HepG2 (cell line): ENCODE measurements around the gene MADCAM1. TPM values are rescaled to one million over a fixed set of nuclear protein-coding genes. Genes with fewer than 3 reads are reported as not detected.

Experiments used
- AKNA ChIP-seq: sonication (generic); formaldehyde crosslinking; IDR thresholded peaks from 2 replicates; pipeline ENCODE4 v1.4.0; 2020; ENCODE audit warnings: missing genetic modification reagents, borderline replicate concordance
- BATF2 ChIP-seq: sonication (generic); formaldehyde crosslinking; IDR thresholded peaks from 2 replicates; pipeline ENCODE4 v1.8.0; 2022; ENCODE audit warnings: mild to moderate bottlenecking, missing genetic modification reagents, moderate library complexity
- BRCA1 ChIP-seq: sonication (generic); formaldehyde crosslinking; IDR thresholded peaks from 2 replicates; pipeline ENCODE4 v1.4.0; 2020; ENCODE audit warnings: missing genetic modification reagents
- GLMP ChIP-seq: sonication (generic); formaldehyde crosslinking; IDR thresholded peaks from 2 replicates; pipeline ENCODE4 v1.9.0; 2021; ENCODE audit warnings: missing genetic modification reagents, mild to moderate bottlenecking, borderline replicate concordance
- GMEB2 ChIP-seq: IDR thresholded peaks from 2 replicates; pipeline ENCODE4 v1.6.1; 2016; ENCODE audit warnings: missing biosample characterization, missing genetic modification reagents, low read depth
- HDAC2 ChIP-seq: sonication (generic); formaldehyde crosslinking; IDR thresholded peaks from 2 replicates; pipeline ENCODE4 v1.4.0; 2020; ENCODE audit warnings: missing genetic modification reagents
- HNF4G ChIP-seq, 2 experiments: sonication (generic) in 1 of 2; formaldehyde crosslinking in 1 of 2; IDR thresholded peaks; 2 replicates each; pipeline versions ENCODE4 v1.4.0 to v1.6.1; 2011 to 2020; ENCODE audit warnings: borderline replicate concordance in 2 of 2, low read depth in 2 of 2, mild to moderate bottlenecking in 2 of 2, low read length in 1 of 2, missing genetic modification reagents in 1 of 2, moderate library complexity in 1 of 2
- HOMEZ ChIP-seq: IDR thresholded peaks from 2 replicates; pipeline ENCODE4 v1.6.1; 2016; ENCODE audit warnings: low read depth
- KDM4B ChIP-seq: sonication (generic); formaldehyde crosslinking; IDR thresholded peaks from 2 replicates; pipeline ENCODE4 v1.4.0; 2020; ENCODE audit warnings: missing genetic modification reagents
- MAZ ChIP-seq, 2 experiments: sonication (generic) in 1 of 2; formaldehyde crosslinking in 1 of 2; IDR thresholded peaks; 2 replicates each; pipeline versions ENCODE4 v1.5.0 to v1.6.1; 2012 to 2020; ENCODE audit warnings: low read depth in 2 of 2, mild to moderate bottlenecking in 2 of 2, borderline replicate concordance in 1 of 2, improper control_type of control experiment in 1 of 2, low read length in 1 of 2, missing genetic modification reagents in 1 of 2, moderate library complexity in 1 of 2
- MZF1 ChIP-seq: sonication (generic); formaldehyde crosslinking; IDR thresholded peaks from 2 replicates; pipeline ENCODE4 v1.8.1; 2023; ENCODE audit warnings: mild to moderate bottlenecking, missing genetic modification reagents, borderline replicate concordance
- RARA ChIP-seq: IDR thresholded peaks from 2 replicates; pipeline ENCODE4 v1.6.1; 2016; ENCODE audit warnings: missing genetic modification reagents, missing compliant biosample characterization
- RBM22 ChIP-seq: fragments of 200-400 bp; formaldehyde crosslinking; optimal IDR thresholded peaks from 2 replicates; pipeline ENCODE3; 2017; ENCODE audit warnings: mild to moderate bottlenecking, low read length, moderate library complexity
- SKI ChIP-seq: fragments of 450-650 bp; IDR thresholded peaks from one replicate; pipeline ENCODE4 v1.6.1; 2018; ENCODE audit warnings: mild to moderate bottlenecking; ENCODE audit not compliant: partially characterized antibody
- ZBTB7A ChIP-seq: sonication (generic); formaldehyde crosslinking; IDR thresholded peaks from 2 replicates; pipeline ENCODE4 v1.8.0; 2022; ENCODE audit warnings: mild to moderate bottlenecking, missing genetic modification reagents
- ZNF558 ChIP-seq: sonication (generic); formaldehyde crosslinking; IDR thresholded peaks from 2 replicates; pipeline ENCODE4 v1.9.0; 2022; ENCODE audit warnings: mild to moderate bottlenecking, missing genetic modification reagents, borderline replicate concordance
- ZNF724P ChIP-seq: sonication (generic); formaldehyde crosslinking; IDR thresholded peaks from 2 replicates; pipeline ENCODE4 v1.8.0; 2022; ENCODE audit warnings: missing genetic modification reagents, borderline replicate concordance
- ZNF773 ChIP-seq: sonication (generic); formaldehyde crosslinking; IDR thresholded peaks from 2 replicates; pipeline ENCODE4 v1.4.0; 2020; ENCODE audit warnings: missing genetic modification reagents, borderline replicate concordance
- polyA plus RNA-seq, 8 experiments: library from polyadenylated mRNA; depleted of rRNA in 3 of 8; stranded (reverse) in 7 of 8; unstranded in 1 of 8; fragments of >200 nt; fragmentation: Illumina TruSeq in 4 of 8; extraction: Trizol in 4 of 8; gene quantifications; 2 replicates each; pipeline versions ENCODE4 v1.2.1 to v1.2.3, GENCODE V29; 2011 to 2016; ENCODE audit warnings: low read depth in 4 of 8, missing spikeins in 1 of 8, mixed read lengths in 1 of 8; ENCODE audit not compliant: insufficient read depth in 1 of 8
- total RNA-seq, 5 experiments: library from RNA; depleted of rRNA; stranded (reverse); fragments of >200 nt; fragmentation: Illumina TruSeq; extraction: Trizol; gene quantifications; 2 replicates each; pipeline ENCODE4 v1.2.3, GENCODE V29; 2016; ENCODE audit warnings: low read depth in 1 of 5

Gene MADCAM1
- total and polyA plus RNA-seq, 2 of the 13 experiments (the other 11 are each of a cell fraction or from before 2014, with no cell fraction given): 0.29 to 0.33 TPM

- TF ChIP-seq RBM22: no peak
- TF ChIP-seq MAZ (IDR thresholded peaks at IDR 0.05; ENCODE audit: borderline replicate concordance, low read depth, low read length): 0 out of 2 replicates have a peak, but pooled peaks have one; percentile 31
- TF ChIP-seq MAZ (CRISPR knock-in tag; IDR thresholded peaks at IDR 0.05; ENCODE audit: low read depth): no peak
- TF ChIP-seq ZNF558: no peak
- TF ChIP-seq MZF1 (CRISPR knock-in tag): no peak
- no peak for TF ChIP-seq KDM4B (CRISPR knock-in tag)
- no peak for TF ChIP-seq GMEB2 (CRISPR knock-in tag)
- no peak for TF ChIP-seq HOMEZ (CRISPR knock-in tag)
- no peak for TF ChIP-seq ZNF724P (CRISPR knock-in tag)
- no peak for TF ChIP-seq SKI
- TF ChIP-seq ZBTB7A (CRISPR knock-in tag): peak; percentile 75
- TF ChIP-seq HNF4G (IDR thresholded peaks at IDR 0.05; ENCODE audit: borderline replicate concordance, low read depth, low read length): no peak
- no peak for TF ChIP-seq HNF4G (CRISPR knock-in tag; IDR thresholded peaks at IDR 0.05; ENCODE audit: borderline replicate concordance, low read depth)
- no peak for TF ChIP-seq HDAC2 (CRISPR knock-in tag)
- TF ChIP-seq RARA: no peak
- no peak for TF ChIP-seq BATF2 (CRISPR knock-in tag)
- no peak for TF ChIP-seq ZNF773 (CRISPR knock-in tag)
- TF ChIP-seq AKNA (CRISPR knock-in tag): no peak
- no peak for TF ChIP-seq BRCA1
- no peak for TF ChIP-seq GLMP (CRISPR knock-in tag)
These were observed 35.2 kb upstream of the MADCAM1 start, which contains the start of gene SHC2 (continued) for GRCh38 chr19:460877-461720.
